HG03469 (cell line): ENCODE data around the gene ZBTB5.
"Not testable (repeated sequence)": the region's sequence is repeated elsewhere in the genome, so short reads cannot be mapped to it uniquely, and the experiment has no call there.

Source experiments
- ATAC-seq: cut with Tn5 transposase; IDR thresholded peaks from one replicate; pipeline ENCODE4 v1.9.1; 2021; ENCODE audit warnings: mild to moderate bottlenecking, moderate library complexity, moderate number of reproducible peaks; ENCODE audit not compliant: unreplicated experiment

Gene ZBTB5

DNA sequence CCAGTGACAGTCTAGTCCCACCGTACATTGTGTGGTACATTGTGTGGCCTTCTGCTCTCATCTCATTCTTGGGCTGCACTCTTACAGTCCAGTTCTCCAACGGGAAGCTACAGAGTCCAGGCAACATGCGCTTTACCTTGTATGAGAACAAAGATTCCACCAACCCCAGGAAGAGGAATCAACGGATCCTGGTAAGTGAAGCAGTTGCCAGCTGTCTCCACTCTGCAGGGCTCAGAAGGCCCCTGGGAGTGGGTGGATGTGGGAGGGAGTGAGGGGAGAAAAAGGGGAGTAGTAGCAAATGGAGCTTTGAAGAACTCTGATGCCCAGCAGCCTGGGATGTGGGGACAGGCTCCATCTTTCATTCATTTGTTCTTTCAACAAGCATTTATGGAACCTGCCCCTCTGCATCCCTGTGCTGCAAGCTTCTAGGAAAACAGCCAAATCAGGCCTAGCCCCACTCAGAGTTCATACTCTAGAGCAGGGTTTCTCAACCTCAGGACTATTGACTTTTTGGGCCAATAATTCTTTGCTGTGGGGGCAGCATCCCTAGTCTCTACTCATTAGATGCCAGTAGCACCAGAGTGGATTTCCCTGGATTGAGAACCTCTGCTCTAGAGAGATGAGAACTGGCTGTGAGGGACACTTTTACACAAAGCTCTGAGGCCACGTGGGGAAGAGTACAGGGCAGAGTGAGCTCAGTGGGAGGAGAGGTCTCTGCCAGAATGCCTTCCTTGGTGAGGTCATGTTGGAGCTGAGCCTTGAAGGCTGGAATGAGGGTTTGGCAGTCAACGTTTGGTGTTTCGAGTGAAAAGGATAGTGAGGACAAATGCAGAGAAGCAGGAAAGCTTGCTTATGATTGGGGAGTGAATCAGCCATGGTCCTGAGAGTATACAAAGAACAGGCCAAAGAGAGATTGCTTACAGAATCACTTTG lies 21.6 kb upstream of the ZBTB5 start:
- no peak for ATAC-seq

- no peak for ATAC-seq
Observed at GRCh38 chr9:37486256-37486615, 21.0 kb upstream of the ZBTB5 start.

DNA sequence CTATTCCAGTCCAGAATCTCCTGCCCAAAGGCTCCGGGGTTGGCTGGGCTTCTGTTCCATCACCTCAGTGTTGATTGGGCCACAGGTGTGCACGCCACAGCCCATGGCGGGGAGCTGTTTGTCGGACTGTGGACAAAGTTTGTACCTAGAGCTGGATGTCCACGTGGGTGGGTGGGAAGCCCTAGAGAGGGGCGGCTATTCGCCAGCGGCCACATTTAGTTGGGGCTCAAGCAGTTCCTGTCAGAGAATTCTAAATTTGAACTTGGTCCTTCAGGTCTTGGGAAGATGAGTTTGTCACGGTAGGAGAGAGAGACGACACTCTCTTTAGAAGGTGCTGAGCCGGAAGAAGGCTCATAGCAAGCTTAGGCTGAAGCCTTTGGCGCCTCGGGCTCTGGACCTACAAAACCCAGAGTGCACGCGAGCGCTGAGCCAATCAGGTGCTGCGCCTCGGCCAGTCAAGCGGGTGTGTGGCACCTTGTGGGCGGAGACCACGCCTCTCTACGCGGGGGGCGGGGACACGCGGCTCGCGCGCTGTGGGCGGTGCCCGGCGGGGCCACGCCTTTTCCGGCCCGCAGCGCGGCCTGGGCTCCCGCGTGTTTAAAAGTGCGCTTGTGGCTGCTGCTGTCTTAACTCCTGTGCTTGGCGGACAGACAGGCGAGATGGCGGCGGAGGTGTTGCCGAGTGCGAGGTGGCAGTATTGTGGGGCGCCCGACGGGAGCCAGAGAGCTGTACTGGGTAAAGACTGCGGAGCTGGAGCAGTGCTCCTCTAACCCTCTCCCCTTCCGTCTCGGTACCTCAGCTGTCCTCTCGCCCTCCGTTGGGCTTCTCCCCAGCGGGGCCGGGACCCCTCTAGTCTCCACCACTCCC lies 20.4 kb upstream of the ZBTB5 start, which contains the start of gene POLR1E:
Gene POLR1E, plus strand, starts transcription at position 560 of the 867 bp plus-strand sequence. Its CDS starts 100 bp downstream, at position 660.
- peak; percentile 97 for ATAC-seq

GRCh38 chr9:37480759-37481158 lies 15.5 kb upstream of the ZBTB5 start:
- no peak for ATAC-seq

- not testable (repeated sequence) for ATAC-seq
Observed at GRCh38 chr9:37477987-37478619, 12.9 kb upstream of the ZBTB5 start.

DNA sequence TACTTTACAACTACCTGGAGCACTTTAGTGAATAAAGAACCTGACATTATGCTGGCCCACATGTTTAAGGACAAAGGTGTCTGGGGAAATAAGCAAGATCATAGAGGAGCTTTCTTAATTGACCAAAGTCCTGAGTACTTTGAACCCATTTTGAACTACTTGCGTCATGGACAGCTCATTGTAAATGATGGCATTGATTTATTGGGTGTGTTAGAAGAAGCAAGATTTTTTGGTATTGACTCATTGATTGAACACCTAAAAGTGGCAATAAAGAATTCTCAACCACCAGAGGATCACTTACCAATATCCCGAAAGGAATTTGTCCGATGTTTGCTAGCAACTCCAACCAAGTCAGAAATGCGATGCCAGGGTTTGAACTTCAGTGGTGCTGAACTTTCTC lies 12.2 kb upstream of the ZBTB5 start:
- not testable (repeated sequence) for ATAC-seq

DNA sequence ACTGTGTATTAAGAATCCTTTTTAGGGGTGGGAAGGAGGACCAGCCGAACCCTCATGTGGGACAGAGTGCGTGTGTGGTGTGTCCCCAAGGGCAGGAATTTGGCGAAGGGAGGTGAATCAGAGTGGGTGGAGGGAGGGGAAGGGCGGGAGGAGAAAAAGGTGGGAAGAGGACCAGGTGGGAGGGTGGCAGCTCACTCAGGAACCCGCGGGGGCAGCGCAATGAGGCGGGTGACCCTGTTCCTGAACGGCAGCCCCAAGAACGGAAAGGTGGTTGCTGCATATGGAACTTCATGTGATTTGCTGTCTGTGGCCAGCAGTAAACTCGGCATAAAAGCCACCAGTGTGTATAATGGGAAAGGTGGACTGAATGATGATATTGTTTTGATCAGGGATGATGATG lies 11.7 kb upstream of the ZBTB5 start:
- ATAC-seq: no peak

GRCh38 chr9:37474438-37474837 lies 9.2 kb upstream of the ZBTB5 start:
- ATAC-seq: no peak

DNA sequence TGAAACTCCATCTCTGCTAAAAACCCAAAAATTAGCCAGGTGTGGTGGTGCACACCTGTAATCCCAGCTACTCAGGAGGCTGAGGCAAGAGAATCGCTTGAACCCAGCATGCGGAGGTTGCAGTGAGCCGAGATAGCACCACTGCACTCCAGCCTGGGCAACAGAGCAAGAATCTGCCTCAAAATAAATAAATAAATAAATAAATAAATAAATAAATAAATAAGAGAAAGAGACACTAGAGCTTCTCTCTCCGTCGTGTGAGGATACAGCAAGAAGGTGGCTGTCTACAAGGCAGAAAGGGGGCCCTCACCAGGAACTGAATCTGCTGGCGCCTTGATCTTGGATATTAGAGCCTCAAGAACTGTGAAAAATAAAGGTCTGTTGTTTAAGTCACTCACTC lies 8.7 kb upstream of the ZBTB5 start:
- not testable (repeated sequence) for ATAC-seq

GRCh38 chr9:37471942-37472684 lies 6.9 kb upstream of the ZBTB5 start:
- no peak for ATAC-seq

DNA sequence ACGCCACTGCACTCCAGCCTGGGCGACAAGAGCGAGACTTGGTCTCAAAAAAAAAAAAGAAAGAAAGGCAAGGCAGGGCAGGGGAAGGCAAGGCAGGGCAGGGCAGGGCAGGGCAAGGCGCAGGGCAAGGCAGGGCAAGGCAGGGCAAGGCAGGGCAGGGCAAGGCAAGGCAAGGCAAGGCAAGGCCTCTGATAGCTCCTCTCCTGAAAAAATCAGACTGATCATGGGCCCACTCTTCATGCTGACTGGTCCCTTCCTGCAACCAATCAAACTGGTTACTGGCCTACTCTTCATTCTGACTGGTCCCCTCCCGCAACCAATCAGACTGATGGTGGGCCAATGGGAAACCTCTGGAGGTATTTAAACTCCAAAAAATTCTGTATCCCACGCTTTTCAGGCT lies 3.4 kb upstream of the ZBTB5 start:
- no peak for ATAC-seq

DNA sequence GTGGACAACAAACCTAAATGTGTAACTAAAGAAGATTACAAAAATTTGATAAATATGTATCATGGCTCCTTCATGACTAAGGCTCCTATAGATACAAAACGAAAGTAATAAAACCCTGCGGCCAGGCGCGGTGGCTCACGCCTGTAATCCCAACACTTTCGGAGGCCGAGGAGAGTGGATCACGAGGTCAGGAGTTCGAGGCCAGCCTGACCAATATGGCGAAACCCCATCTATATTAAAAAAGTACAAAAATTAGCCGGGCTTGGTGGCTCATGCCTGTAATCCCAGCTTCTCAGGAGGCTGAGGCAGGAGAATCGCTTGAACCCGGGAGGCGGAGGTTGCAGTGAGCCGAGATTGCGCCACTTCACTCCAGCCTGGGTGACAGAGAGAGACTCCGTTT lies 2.3 kb upstream of the ZBTB5 start:
- ATAC-seq: not testable (repeated sequence)

DNA sequence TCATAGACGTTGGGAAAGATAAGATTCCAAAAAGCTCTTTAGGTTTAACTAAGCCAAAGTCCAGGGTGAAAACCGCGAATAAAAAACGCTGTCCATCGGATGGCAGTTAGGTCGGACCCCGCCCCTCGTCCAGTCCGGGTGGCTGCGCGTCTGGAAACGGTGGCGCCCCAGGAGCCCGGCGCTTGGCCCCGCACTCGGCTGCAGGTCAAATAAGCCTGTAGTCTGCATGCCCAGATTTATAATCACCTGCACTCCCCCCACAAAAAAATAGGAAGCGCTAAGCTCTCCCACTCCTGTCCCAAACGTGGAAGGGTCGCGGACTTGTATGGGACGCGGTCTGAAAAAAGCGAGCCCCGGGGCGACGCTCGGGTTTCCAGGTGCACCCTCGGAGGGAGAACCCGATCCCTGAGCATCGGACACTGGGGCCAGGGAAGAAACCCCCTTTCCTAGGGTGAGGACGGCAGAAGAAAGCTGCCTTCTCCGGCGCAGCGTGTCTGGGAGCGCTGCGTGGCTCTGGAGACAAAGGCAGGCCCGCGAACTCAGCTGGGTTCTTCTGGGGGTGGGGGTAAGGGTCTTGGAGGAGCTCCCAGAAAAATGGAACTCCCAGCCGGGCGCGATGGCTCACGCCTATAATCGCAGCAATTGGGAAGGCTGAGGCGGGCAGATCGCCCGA lies 923 bp upstream of the ZBTB5 start:
- ATAC-seq: no peak

DNA sequence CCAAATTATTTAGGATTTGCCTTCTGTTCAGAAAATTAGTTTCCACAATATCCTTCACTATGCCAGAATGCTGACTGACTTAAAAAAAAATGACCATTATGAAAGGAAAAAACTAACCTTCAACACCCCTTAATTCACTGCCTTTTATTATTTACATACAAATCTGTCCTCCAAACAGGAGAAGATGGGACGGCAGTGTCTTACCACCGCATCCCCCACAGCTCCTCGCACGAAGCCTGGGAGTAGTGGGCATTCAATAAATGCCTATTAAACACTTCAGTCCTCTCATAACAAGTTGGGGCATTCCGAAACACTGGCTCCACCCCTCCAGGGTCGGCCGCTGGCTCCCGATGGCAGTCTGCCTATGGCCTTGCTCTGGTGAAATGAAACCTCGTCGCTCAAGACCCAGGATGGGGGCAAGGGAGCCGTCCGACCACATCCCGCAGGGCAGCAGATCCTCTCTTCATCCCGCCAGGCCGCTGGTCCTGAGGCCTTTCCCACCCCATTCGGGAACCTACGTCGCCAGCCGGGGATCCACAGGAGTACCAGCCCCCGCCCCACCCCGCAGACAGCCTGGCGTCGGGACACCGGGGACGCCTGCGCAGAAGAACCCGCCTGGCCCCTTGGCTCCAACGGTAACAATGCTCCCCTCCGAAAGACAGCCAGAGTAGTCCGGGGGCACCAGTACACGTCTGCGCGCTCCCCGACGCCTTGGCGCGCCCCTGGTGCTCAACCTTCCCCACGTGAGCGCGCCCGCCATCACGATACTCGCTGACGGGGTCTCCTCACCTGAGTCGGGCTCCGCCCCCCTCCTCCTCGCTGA lies 613 bp downstream of the ZBTB5 start:
- peak; percentile 24 for ATAC-seq

GRCh38 chr9:37464006-37464405 lies 1.2 kb downstream of the ZBTB5 start:
- no peak for ATAC-seq

DNA sequence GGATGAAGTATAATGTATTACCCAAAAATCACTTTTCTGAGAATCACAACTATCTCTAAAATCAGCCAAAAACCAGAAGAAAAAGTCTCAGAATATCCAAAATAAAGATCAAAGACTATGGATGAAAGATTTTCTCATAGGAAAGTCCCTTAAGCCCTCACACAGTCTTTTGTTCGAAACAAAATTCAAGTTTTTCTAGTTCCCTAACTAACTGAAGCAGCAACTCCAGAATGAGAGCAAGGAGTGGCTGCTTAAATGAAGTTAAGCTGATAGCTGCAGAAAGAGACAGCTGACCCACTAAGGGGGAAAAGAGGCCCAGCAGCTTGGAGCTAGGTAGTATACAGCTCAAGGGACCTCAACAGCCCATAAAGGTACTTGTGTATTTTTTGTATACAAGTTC lies 8.4 kb downstream of the ZBTB5 start:
- no peak for ATAC-seq

- ATAC-seq: no peak
Observed at GRCh38 chr9:37455884-37456647, 9.2 kb downstream of the ZBTB5 start.

DNA sequence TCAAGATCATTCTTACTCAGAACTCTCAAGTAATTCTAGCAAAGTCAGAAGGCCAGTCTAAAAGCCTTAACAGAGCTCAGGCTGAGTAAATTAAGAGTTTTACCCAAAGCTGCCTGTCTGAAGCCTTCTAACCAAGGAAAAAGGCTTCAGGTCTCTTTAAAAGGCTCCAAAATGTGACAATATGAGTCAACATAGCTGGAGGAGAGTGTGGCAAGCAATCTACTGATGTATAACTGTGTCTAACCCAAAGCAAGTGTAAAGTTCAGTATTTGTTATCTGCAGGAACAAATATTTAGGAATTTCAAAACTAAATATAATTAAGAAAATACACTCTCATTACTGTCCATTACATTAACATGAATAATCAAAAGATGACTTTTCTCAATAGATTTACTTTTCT lies 11.0 kb downstream of the ZBTB5 start:
- ATAC-seq: no peak
